ENCODE data around the gene MAOA.

DNA sequence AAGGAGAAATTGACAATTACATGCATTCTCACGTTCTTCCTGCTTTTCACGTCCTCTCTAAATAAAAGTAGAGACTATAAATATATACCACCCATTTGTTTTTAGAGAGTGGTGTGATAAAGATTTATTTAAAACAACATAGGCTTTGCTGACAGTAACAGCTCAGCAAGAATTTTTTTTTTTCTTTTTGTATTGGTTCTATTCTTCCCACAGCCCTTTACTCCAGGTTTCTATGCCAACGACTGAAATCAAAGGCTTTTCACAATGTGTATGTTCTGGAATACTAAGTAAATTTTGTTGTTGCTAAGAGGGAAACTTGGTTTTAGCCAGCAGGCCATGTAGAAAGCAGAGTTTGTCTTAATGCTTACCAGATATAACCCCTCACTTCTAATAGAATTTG lies 43.4 kb downstream of the MAOA start:
- TF ChIP-seq, protein P1, sequence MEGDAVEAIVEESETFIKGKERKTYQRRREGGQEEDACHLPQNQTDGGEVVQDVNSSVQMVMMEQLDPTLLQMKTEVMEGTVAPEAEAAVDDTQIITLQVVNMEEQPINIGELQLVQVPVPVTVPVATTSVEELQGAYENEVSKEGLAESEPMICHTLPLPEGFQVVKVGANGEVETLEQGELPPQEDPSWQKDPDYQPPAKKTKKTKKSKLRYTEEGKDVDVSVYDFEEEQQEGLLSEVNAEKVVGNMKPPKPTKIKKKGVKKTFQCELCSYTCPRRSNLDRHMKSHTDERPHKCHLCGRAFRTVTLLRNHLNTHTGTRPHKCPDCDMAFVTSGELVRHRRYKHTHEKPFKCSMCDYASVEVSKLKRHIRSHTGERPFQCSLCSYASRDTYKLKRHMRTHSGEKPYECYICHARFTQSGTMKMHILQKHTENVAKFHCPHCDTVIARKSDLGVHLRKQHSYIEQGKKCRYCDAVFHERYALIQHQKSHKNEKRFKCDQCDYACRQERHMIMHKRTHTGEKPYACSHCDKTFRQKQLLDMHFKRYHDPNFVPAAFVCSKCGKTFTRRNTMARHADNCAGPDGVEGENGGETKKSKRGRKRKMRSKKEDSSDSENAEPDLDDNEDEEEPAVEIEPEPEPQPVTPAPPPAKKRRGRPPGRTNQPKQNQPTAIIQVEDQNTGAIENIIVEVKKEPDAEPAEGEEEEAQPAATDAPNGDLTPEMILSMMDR (IDR thresholded peaks at IDR 0.05): no peak
- TF ChIP-seq SIN3A (IDR thresholded peaks at IDR 0.05; ENCODE audit: borderline replicate concordance, insufficient read depth, low read depth, low read length) (no peak), POLR2AphosphoS5 (IDR thresholded peaks at IDR 0.05; ENCODE audit: low read depth, low read length) (no peak)

Data from Panc1 (cell line).